Astrocyte of the cerebellum (primary cell): Measurements from ENCODE around the gene PLCD1.
"Not testable (repeated sequence)": the region's sequence is repeated elsewhere in the genome, so short reads cannot be mapped to it uniquely, and the experiment has no call there.

Experiments
- DNase-seq: peaks from one replicate; pipeline ENCODE4 v3.0.0-alpha.2; 2011; ENCODE audit warnings: low read depth
- H3K4me3 ChIP-seq: 2 replicates; pipeline ENCODE4 v1.5.1; 2011; ENCODE audit warnings: mild to moderate bottlenecking, low read depth, low read length, moderate library complexity
- CTCF ChIP-seq: IDR thresholded peaks from 2 replicates; pipeline ENCODE4 v1.5.1; 2012; ENCODE audit warnings: low read length, low read depth, moderate library complexity, mild to moderate bottlenecking; ENCODE audit errors: missing control alignments
- in situ Hi-C: cut with HindIII; loops from 2 replicates; pipeline ENCODE4 v1.10.0; 2017; ENCODE audit warnings: low sequenced_read_pairs

PLCD1 gene

GRCh38 chr3:38038447-38038911 lies 9.0 kb upstream of the PLCD1 start:
- no peak for TF ChIP-seq CTCF
- in situ Hi-C loops, result no loop called here
- H3K4me3 ChIP-seq, result no peak overlapping the region
- no peak for DNase-seq

- no peak overlapping the region for H3K4me3 ChIP-seq
- TF ChIP-seq CTCF, result no peak
- no peak for DNase-seq
- in situ Hi-C loops, result no loop called here
Observed at GRCh38 chr3:38036906-38037305, 7.5 kb upstream of the PLCD1 start.

- DNase-seq, result no peak
- in situ Hi-C loops, result no loop called here
- no peak overlapping the region for H3K4me3 ChIP-seq
- no peak for TF ChIP-seq CTCF
Observed at GRCh38 chr3:38036286-38036685, 6.8 kb upstream of the PLCD1 start.

- H3K4me3 ChIP-seq, DNase-seq, in situ Hi-C loops: not testable (repeated sequence)
Observed at GRCh38 chr3:38034335-38034734, 4.9 kb upstream of the PLCD1 start.

GRCh38 chr3:38033586-38033985 lies 4.1 kb upstream of the PLCD1 start:
- DNase-seq, in situ Hi-C loops, H3K4me3 ChIP-seq: not testable (repeated sequence)

GRCh38 chr3:38032328-38032865 lies 3.0 kb upstream of the PLCD1 start:
- no peak overlapping the region for H3K4me3 ChIP-seq
- in situ Hi-C loops, result no loop called here
- no peak for TF ChIP-seq CTCF
- no peak for DNase-seq

- no peak for DNase-seq
- no peak for TF ChIP-seq CTCF
- in situ Hi-C loops, result no loop called here
- H3K4me3 ChIP-seq, result no peak overlapping the region
Observed at GRCh38 chr3:38031022-38031994, 1.9 kb upstream of the PLCD1 start.
